HT1080 (cell line): ENCODE data around the gene ZNRF1. TPM values are rescaled to one million over a fixed set of nuclear protein-coding genes. Genes with fewer than 3 reads are reported as not detected.

Source experiments
- DNase-seq: peaks from one replicate; pipeline ENCODE4 v3.0.0-alpha.2; 2015; ENCODE audit warnings: low read depth
- total RNA-seq: library from RNA; depleted of rRNA; stranded (reverse); fragments of >200 nt; shearing (Covaris generic); gene quantifications from 2 replicates; pipeline ENCODE4 v1.2.3, GENCODE V29; 2014; rRNA removed

Gene ZNRF1
- total RNA-seq, 1 experiment from 2014 or later, result 29.5 TPM

DNA sequence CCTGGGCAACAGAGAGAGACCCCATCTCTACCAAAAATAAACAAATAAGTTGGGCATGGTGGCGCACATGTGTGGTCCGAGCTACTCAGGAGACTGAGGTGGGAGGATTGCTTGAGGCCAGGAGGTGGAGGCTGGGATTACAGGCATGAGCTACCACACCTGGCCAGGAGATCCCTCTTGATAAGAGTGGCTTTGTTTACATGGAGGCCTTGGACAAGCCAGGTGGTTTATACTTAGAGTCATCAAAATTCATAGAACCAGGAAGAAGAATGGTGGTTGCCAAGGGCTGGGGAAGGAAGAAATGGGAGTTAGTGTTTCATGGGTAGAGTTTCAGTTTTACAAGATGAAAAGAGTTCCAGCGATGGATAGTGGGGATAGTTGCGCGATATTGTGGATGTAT, 140.7 kb downstream of the ZNRF1 start:
- DNase-seq, result no peak

DNA sequence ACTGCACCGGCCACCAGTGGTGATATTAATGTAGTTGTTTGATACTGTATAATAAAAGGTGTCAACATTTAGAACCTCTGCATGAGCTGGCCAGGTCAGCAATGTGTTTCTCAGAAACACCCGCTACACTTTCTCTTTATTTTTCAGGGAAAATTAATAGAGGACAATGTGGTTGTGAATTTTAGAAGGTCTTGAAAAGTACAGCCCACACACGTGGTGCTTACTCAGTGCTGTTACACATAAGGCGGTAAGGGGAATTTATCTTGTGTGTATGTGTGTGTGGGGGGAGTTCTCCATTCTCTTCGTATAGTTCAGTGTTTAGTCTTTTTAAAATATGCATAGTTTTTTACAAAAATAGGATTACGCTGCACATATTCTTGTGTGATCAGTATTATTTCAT, 145.1 kb downstream of the ZNRF1 start:
- no peak for DNase-seq

DNA sequence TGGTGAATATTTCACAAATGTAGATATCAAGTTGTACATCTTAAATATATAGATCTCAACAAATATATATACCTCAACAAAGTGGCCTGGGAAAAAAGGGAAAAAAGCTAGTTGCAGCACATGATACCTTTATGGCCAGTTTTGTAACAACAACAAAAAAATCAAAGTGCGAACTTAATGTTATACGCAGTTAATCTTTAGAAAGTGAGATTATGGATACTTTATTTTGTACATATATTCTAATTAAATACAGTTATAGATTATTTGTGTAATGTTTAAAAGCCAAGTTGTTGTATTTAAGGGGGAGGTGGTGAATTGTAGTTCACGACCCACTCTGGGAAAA, 149.1 kb downstream of the ZNRF1 start:
- no peak for DNase-seq

DNA sequence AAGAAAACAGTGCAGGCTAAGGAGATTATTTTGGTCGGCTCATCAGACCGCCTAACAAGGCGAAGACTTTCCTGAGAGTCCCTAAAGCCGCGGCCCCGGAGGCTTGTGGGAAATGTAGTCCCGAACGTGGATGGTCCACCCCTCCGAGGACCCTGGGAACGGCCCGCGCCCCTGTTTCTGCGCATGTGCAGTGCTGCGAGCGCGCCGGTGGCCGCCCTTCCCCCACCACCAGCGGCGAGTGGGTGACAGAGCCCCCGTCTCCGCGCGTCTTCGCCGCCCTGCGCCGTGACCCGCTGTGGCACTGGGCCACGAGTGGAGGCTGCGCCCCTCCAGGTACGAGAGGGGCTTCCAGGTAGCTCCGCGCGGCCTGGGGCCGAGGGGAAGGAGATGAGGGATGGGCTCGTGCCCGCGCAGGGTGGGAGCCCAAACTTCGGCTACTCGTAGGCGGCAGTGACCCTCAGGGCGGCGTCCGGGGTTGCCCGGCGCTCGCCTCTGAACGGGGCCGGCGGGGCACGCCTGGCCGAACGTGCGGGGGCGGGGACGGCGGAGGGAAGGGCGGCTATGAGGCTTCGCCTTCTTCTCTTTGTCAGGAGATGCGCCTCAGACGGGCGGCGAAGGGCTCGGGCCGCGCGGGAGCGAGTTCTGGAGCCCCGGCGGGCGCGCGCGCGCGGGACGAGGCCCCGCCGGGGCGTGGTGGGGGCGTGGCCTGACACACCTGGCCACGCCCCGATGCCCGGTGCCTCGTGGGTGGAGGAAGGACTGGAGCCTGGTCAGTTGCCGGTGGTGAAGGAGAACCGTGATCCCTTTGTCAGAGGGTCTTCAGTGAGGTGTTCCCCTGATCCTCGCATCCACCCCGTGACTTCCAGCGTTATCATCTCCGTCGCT, 149.7 kb downstream of the ZNRF1 start, which contains the start of gene ZFP1:
Gene ZFP1, plus strand, starts transcription at position 214 of the 885 bp plus-strand sequence. CDS start 4,428 bp downstream, outside the sequence.
- DNase-seq, result peak; percentile 83

DNA sequence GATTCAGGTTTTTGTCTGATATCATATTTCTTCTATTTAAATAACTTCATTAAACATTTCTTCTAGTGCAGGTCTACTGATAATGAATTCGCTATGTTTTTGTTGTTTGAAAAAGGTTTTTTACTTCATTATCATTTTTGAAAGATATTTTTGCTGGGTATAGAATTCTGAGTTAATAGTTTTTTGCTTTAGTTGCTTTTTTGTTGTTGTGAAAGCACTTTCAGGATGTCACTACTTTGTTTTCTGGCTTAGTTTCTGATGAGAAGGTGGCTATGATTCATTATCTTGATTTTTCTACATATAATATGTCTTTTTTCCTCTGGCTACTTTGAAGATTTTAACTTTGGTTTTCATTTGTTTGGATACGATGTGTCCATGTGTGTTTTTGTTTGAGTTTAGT, 153.0 kb downstream of the ZNRF1 start:
- DNase-seq, result no peak

DNA sequence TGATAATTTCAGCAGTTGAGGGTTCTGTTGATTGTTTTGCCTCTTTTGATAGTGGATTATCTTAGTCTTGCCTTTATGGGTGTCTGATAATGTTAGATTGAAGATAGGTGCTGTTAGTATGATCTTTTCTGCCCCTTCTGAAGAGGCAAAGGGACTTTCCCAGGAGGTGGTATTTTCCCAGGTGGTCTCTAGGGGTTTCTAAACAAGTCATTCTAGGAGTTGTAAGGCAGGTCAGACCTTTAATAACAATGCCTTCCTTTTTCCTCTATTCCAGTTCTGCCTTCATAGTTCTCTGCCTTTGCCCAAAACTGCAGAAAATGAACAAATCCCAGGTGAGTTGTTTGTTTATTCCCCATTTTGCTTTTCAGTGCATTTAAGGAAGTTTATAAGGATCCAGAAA, 153.8 kb downstream of the ZNRF1 start:
- no peak for DNase-seq

DNA sequence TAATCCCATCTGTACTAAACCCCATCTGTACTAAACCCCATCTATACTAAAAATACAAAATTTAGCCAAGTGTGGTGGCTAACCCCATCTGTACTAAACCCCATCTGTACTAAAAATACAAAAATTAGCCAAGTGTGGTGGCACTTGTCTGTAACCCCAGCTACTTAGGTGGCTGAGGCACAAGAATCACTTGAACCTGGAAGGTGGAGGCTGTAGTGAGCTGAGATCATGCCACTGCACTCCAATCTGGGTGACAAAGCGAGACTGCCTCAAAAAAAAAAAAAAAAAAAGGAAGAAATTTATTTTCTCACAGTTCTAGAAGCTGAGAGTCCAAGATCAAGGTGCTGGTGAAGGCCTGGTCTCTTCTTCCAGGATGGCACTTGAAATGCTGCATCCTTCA, 161.6 kb downstream of the ZNRF1 start:
- DNase-seq, result no peak

Other genes starting within 250 kb of the ZNRF1 start
- 0.14 TPM in 1 of 2 replicates, not detected in the other for gene FA2H, start 224.2 kb upstream of the ZNRF1 start, total RNA-seq
- 13.7 and 22.1 TPM in 2 replicates for gene WDR59, start 13.9 kb upstream of the ZNRF1 start, total RNA-seq
- gene LDHD, start 117.8 kb downstream of the ZNRF1 start, total RNA-seq, result not detected in 2 replicates
- gene ZFP1, start 149.5 kb downstream of the ZNRF1 start, total RNA-seq, result 9.5 and 13.5 TPM in 2 replicates
- not detected in 2 replicates for gene CTRB2, start 208.1 kb downstream of the ZNRF1 start, total RNA-seq
- gene CTRB1, start 220.0 kb downstream of the ZNRF1 start, total RNA-seq, result not detected in 2 replicates